Fibroblast of villous mesenchyme (primary cell): ENCODE data around the gene GRM8. TPM values are rescaled to one million over a fixed set of nuclear protein-coding genes. Genes with fewer than 3 reads are reported as not detected.

Experiments used
- DNase-seq: peaks from one replicate; pipeline ENCODE4 v3.0.0-alpha.2; 2010; ENCODE audit warnings: low read depth
- H3K4me3 ChIP-seq: 2 replicates; pipeline ENCODE4 v1.5.1; 2011; ENCODE audit warnings: low read depth, mild to moderate bottlenecking, low read length
- CTCF ChIP-seq: IDR thresholded peaks from 2 replicates; pipeline ENCODE4 v1.5.1; 2012; ENCODE audit warnings: low read depth, mild to moderate bottlenecking, low read length; ENCODE audit not compliant: insufficient read depth
- total RNA-seq: library from RNA; depleted of rRNA; stranded (reverse); fragments of >200 nt; gene quantifications from 2 replicates; pipeline ENCODE4 v1.2.3, GENCODE V29; 2012

GRM8 gene
- total RNA-seq = under 0.01 TPM in 1 of 2 replicates, not detected in the other

DNA sequence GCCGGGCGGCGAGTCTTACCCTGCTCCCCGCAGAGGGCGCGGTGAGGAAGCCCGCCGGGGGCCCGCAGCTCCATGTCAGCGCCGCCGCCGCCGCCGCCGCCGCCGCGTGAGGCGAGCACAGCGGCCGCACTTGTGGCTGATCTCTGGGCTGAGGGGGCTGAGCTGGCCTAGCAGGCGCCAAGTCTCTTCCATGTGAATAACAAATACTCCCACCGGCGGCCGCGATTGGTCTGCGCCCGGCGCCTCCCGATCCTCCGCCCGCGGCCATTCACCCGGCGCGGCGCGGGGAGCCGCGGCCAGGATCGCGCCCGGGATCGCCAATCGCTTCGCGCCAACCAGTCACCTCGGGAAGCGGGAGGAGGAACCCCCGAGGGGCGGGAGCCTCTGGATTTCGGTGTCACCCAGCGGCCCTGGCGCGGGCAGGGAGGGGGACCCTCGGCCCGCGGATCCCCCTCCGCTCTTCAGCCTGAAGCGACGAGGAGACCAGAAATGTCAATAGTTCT lies at the start of gene GRM8:
Gene GRM8 (minus strand): TSS at position 164 of the 503 bp plus-strand sequence.
- no peak for TF ChIP-seq CTCF
- DNase-seq = peak; percentile 11
- peak within 1 kb of the TSS; percentile 71 for H3K4me3 ChIP-seq

- no peak overlapping the region for H3K4me3 ChIP-seq
- no peak for TF ChIP-seq CTCF
- DNase-seq = no peak
Observed at GRCh38 chr7:127290801-127291361, 38.1 kb upstream of the GRM8 start.

DNA sequence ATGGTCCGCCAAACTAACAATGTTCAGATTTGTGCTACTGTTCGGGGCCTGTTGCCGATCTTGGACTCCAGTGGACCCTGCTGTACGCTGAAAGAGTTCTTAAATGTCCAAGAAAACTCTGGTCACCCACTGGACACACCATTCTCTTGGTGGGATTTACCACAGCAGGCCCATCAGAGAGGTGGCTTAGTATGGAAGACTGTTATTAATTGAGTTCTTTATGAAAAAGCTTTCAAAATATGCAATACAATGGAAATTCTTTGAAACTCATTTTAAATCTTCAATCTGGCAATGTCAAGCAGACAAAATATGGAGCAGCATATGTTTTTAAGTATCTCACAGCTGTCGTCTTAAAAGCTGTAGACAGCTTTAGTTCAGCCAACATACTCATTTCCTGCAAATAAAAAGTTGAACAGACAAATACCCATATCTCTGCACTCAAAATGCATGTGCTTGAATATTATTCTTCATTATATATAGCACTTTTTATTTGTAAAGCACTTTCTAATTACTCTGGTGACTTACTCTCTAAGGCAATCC lies 37.4 kb upstream of the GRM8 start:
- TF ChIP-seq CTCF = no peak
- no peak for DNase-seq
- H3K4me3 ChIP-seq = no peak overlapping the region

DNA sequence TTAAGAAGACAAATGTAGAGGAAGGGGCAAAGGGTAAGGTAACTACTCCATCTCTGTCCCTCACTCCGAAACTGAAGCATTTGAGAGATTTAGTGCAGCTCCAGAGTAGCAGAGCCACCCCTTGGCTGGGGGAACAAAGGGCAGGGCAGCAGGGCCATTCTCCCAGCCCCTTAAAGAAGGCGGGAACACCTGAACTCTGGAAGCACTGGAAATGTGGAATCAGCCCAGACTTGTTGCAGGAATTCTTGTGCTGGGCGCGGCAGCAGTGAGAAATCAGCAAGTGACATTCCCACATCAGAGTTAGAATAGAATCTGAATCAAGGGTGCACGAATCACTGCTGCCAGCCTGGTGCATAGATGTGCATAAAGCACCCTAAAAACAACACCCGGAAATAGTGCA lies 34.4 kb upstream of the GRM8 start:
- no peak for DNase-seq
- H3K4me3 ChIP-seq = no peak overlapping the region
- TF ChIP-seq CTCF = no peak

DNA sequence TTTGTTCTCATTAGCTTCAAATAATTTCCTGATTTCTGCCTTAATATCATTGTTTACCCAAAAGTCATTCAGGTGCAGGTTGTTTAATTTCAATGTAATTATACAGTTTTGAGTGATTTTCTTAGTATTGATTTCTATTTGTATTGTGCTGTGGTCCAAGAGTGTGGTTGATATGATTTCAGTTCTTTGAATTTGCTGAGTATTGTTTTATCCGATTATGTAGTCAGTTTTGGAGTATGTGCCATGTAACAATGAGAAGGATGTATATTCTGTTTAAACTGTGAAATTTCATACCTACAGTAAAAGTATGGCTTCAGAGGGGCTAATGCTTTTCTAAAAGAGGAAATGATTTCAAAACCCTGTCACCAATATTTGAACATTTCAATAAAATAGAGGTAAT lies 17.4 kb upstream of the GRM8 start:
- DNase-seq = no peak
- TF ChIP-seq CTCF = no peak
- no peak overlapping the region for H3K4me3 ChIP-seq

DNA sequence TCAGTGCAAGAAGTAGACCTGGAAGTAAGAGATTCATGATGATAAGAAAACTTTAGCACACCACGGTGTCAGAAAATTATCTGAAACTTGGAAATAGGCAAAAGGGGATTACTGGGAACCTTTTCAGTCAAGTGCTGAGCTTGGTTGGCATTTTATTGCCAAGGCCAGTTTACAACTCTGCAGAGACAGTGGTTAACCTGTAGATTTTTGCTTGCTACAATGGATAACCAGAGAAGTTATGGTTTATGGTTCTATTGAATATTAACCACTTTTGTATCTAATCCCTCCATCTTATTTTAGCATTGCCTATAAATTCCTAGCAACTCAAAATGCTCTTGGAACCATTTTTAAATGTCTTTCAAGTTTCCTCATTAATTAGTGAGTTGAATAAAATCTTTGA lies 13.3 kb upstream of the GRM8 start:
- DNase-seq = no peak
- no peak for TF ChIP-seq CTCF

DNA sequence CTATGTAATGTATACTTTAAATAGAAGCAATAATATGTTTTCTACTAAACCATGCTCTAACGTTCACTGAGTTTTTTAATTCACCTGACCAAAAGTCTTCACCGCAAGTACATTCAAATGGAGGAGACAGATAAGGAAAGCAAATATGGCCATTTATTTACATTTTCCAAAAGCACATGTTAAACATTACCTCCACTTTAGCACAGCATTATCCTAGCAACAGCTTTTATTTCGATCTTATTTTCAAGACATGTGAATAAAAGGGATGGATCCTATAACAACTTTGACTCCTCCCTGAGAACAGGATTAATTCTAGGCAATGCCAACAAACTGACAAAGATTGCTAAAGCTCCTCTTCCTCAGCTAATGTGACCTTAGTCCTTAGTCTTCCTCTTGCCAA lies 11.5 kb upstream of the GRM8 start:
- H3K4me3 ChIP-seq = no peak overlapping the region
- DNase-seq = no peak
- no peak for TF ChIP-seq CTCF

More for the DNA sequence above, 13.3 kb upstream of the GRM8 start:
- no peak overlapping the region for H3K4me3 ChIP-seq
